ENCODE results near the gene RGS13. TPM values are rescaled to one million over a fixed set of nuclear protein-coding genes. Genes with fewer than 3 reads are reported as not detected.

RGS13 gene
- polyA plus RNA-seq, 1 experiment: not detected

DNA sequence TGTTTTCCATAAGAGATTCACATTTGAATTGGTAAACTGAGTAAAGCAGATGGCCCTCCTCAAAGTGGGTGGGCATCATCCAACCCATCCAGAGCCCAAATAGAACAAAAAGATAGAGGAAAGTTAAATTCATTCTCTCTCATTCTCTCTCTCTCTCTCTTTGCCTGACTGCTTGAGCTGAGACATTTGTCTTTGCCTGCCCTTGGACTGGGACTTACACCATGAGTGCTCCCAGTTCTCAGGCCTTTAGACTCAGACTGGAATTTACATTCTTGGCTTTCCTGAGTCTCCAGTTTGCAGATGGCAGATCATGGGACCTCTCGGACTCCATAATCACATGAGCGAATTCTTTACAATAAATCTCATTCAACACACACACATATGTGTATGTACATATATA, 69.6 kb downstream of the RGS13 start:
- no peaks in the 10 kb centered on the region for H3K36me3 ChIP-seq (ENCODE audit: control insufficient read depth, insufficient read depth, low read length)
- TF ChIP-seq, protein P1, sequence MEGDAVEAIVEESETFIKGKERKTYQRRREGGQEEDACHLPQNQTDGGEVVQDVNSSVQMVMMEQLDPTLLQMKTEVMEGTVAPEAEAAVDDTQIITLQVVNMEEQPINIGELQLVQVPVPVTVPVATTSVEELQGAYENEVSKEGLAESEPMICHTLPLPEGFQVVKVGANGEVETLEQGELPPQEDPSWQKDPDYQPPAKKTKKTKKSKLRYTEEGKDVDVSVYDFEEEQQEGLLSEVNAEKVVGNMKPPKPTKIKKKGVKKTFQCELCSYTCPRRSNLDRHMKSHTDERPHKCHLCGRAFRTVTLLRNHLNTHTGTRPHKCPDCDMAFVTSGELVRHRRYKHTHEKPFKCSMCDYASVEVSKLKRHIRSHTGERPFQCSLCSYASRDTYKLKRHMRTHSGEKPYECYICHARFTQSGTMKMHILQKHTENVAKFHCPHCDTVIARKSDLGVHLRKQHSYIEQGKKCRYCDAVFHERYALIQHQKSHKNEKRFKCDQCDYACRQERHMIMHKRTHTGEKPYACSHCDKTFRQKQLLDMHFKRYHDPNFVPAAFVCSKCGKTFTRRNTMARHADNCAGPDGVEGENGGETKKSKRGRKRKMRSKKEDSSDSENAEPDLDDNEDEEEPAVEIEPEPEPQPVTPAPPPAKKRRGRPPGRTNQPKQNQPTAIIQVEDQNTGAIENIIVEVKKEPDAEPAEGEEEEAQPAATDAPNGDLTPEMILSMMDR (IDR thresholded peaks at IDR 0.05; ENCODE audit: insufficient read depth, low read depth, low read length): no peak
- H3K4me3 ChIP-seq (ENCODE audit: low read depth, low read length): no peak overlapping the region
- no peak for DNase-seq (ENCODE audit: low read depth)
- H3K27me3 ChIP-seq (ENCODE audit: control insufficient read depth, insufficient read depth, low read length): no peaks in the 10 kb centered on the region
- ChIA-PET CTCF (no interaction called here), POLR2A (no interaction called here)

DNA sequence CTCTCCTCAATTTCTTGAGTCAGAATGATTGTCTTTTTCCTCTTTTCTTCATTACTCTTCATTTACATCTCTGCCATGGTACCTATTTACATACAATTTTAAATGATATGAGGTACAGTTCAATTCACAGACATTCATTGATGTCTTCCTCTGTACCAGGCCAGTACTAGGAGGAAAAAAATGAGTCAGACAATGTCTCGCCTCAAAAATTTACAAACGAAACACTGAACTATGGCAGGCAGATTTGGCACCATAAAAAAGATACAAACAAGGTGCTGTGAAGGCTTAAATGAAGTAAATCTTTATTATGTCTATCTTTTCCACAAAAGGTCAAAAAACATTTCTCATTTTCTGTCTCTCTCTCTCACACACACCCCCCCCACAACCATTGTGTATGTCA, 71.0 kb downstream of the RGS13 start:
- DNase-seq (ENCODE audit: low read depth): no peak
- Histone ChIP-seq H3K36me3 (ENCODE audit: control insufficient read depth, insufficient read depth, low read length) (no peaks in the 10 kb centered on the region), H3K4me3 (ENCODE audit: low read depth, low read length) (no peak overlapping the region), H3K27me3 (ENCODE audit: control insufficient read depth, insufficient read depth, low read length) (no peaks in the 10 kb centered on the region)
- CTCF ChIA-PET: no interaction called here
- POLR2A ChIA-PET: no interaction called here
- TF ChIP-seq, protein P1 (IDR thresholded peaks at IDR 0.05; ENCODE audit: insufficient read depth, low read depth, low read length): no peak

DNA sequence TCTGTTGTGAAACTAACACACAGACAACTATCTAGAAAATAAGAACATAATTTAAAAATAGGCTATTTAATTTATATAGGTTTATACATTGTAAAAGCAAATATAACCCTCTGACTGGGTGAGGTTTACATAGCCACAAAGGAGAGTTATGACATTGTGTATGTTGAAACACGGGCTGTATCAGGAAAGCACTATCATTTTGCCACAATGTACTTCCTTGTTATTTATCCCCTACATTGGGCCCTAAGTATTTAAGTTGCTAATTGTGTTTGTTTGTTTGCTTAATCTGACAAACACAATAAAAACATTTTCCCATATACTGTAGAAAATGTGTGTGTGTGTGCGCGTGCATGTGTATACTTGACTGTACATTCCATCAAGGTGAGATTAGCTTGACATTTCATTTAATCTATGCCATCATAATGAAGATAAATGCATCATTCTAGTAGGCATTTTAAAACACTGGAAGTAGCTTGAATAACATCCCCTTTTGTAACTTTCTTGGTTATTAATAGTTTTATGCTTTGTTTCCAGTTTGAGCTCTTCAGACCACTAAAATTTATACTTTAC, 72.1 kb downstream of the RGS13 start:
- ChIA-PET POLR2A (no interaction called here), CTCF (interaction anchor here (0.9 kb wide), 1 partner anchor 11 kb away, joined by 4 read pairs; no protein-coding TSS in a partner anchor)
- DNase-seq (ENCODE audit: low read depth): no peak
- no peak overlapping the region for H3K4me3 ChIP-seq (ENCODE audit: low read depth, low read length)
- TF ChIP-seq, protein P1 (IDR thresholded peaks at IDR 0.05; ENCODE audit: insufficient read depth, low read depth, low read length): no peak
- no peaks in the 10 kb centered on the region for H3K27me3 ChIP-seq (ENCODE audit: control insufficient read depth, insufficient read depth, low read length)
- no peaks in the 10 kb centered on the region for H3K36me3 ChIP-seq (ENCODE audit: control insufficient read depth, insufficient read depth, low read length)

DNA sequence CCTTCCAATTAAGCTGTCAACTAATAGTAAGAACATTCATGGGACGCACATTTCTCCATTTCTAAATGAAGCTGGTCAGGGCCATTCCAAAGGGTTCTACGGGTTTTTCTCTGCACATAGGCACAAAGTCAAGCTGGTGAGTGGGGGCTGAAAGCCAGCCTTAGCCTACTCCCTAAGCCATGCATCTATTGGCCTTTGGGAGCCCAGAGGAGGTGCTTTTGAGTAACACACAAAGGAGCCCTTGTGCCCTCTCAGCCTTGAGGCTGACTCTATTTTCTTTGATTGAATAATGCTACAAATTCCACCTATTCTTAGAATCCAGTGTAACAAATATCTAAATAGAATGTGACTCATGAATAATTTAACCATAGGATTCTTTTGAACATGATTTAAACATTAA, 73.6 kb downstream of the RGS13 start:
- CTCF ChIA-PET: no interaction called here
- TF ChIP-seq, protein P1 (IDR thresholded peaks at IDR 0.05; ENCODE audit: insufficient read depth, low read depth, low read length): no peak
- H3K36me3 ChIP-seq (ENCODE audit: control insufficient read depth, insufficient read depth, low read length): no peaks in the 10 kb centered on the region

More for the DNA sequence above, 73.6 kb downstream of the RGS13 start:
- DNase-seq (ENCODE audit: low read depth): no peak
- POLR2A ChIA-PET: no interaction called here
- H3K4me3 ChIP-seq (ENCODE audit: low read depth, low read length): no peak overlapping the region
- no peaks in the 10 kb centered on the region for H3K27me3 ChIP-seq (ENCODE audit: control insufficient read depth, insufficient read depth, low read length)

Other genes starting within 250 kb of the RGS13 start
- gene RGS1, start 60.4 kb upstream of the RGS13 start, polyA plus RNA-seq (2011; rRNA removed): not detected in 2 replicates
- gene RGS2, start 172.9 kb downstream of the RGS13 start, polyA plus RNA-seq (2011; rRNA removed): 11.5 and 26.0 TPM in 2 replicates